PC-3 (cell line): ENCODE measurements around the gene EXOSC6. TPM values are rescaled to one million over a fixed set of nuclear protein-coding genes. Genes with fewer than 3 reads are reported as not detected.

Experiments
- ATAC-seq: fragments of 200-7000 bp; cut with Tn5 transposase; 2 replicates; pipeline ENCODE4 v1.9.1; 2020; ENCODE audit warnings: mild to moderate bottlenecking, moderate library complexity
- BruUV-seq: library from RNA; stranded (reverse); fragments of 400-500 nt; replicated peaks from 2 replicates; lab custom pipeline; 2021; lab: Mats Ljungman, UMichigan
- CTCF ChIA-PET: fragments of 300-600 bp; sonication (Branson Sonifier 250); formaldehyde crosslinking; loops from one replicate; lab custom pipeline; 2022; ENCODE audit warnings: antibody characterized with exemption; lab: Charles Lee
- POLR2A ChIA-PET: fragments of 300-600 bp; sonication (Branson Sonifier 250); formaldehyde crosslinking; loops from one replicate; lab custom pipeline; 2022; ENCODE audit warnings: antibody characterized with exemption; ENCODE audit not compliant: unreplicated experiment; lab: Charles Lee
- DNase-seq: peaks from one replicate; pipeline ENCODE4 v3.0.0-alpha.2; 2015
- H2AFZ ChIP-seq: fragments of 300-600 bp; sonication (generic); 2 replicates; pipeline ENCODE4 v1.6.0; 2016; ENCODE audit warnings: antibody characterized with exemption, low read length
- H3F3A ChIP-seq: fragments of 300-600 bp; sonication (generic); one replicate; pipeline ENCODE4 v1.6.0; 2017; ENCODE audit warnings: antibody characterized with exemption, low read length, control low read depth, mild to moderate bottlenecking; ENCODE audit not compliant: unreplicated experiment
- H3K27ac ChIP-seq: fragments of 300-600 bp; sonication (generic); 2 replicates; pipeline ENCODE4 v1.5.1; 2016; ENCODE audit warnings: mild to moderate bottlenecking, low read length
- H3K27me3 ChIP-seq: fragments of 300-600 bp; sonication (generic); 2 replicates; pipeline ENCODE4 v1.6.1; 2016; ENCODE audit warnings: low read length, mixed read lengths
- H3K36me3 ChIP-seq: fragments of 300-600 bp; sonication (generic); 2 replicates; pipeline ENCODE4 v1.6.1; 2016; ENCODE audit warnings: low read depth, mixed run types, low read length, mixed read lengths
- H3K4me1 ChIP-seq: fragments of 300-600 bp; sonication (generic); 2 replicates; pipeline ENCODE4 v1.5.1; 2016; ENCODE audit warnings: low read length; ENCODE audit not compliant: insufficient read depth
- H3K4me2 ChIP-seq: fragments of 300-600 bp; sonication (generic); 2 replicates; pipeline ENCODE4 v1.6.0; 2016; ENCODE audit warnings: low read length
- H3K4me3 ChIP-seq: fragments of 300-600 bp; sonication (generic); 2 replicates; pipeline ENCODE4 v1.5.1; 2016; ENCODE audit warnings: mild to moderate bottlenecking, low read length, mixed read lengths
- H3K79me2 ChIP-seq: fragments of 300-600 bp; sonication (generic); 2 replicates; pipeline ENCODE4 v1.6.1; 2017; ENCODE audit warnings: low read length, mixed read lengths
- H3K9ac ChIP-seq: fragments of 300-600 bp; sonication (generic); 2 replicates; pipeline ENCODE4 v1.6.0; 2016; ENCODE audit warnings: mild to moderate bottlenecking, low read length
- H3K9me2 ChIP-seq: fragments of 300-600 bp; sonication (generic); replicated peaks from 2 replicates; pipeline ENCODE4 v1.6.1; 2016; ENCODE audit warnings: mixed run types, low read length, mixed read lengths
- H3K9me3 ChIP-seq: fragments of 300-600 bp; sonication (generic); 2 replicates; pipeline ENCODE4 v1.6.1; 2016; ENCODE audit warnings: low read length, mixed read lengths
- H4K20me1 ChIP-seq: fragments of 300-600 bp; sonication (generic); 2 replicates; pipeline ENCODE4 v1.6.1; 2016; ENCODE audit warnings: low read length, mixed read lengths
- EZH2 ChIP-seq: fragments of 300-600 bp; sonication (generic); IDR thresholded peaks from one replicate; pipeline ENCODE4 v1.6.1; 2017; ENCODE audit warnings: antibody characterized with exemption, mild to moderate bottlenecking, low read length; ENCODE audit not compliant: unreplicated experiment
- EZH2phosphoT487 ChIP-seq: fragments of 300-600 bp; sonication (generic); IDR thresholded peaks from 2 replicates; pipeline ENCODE4 v1.6.1; 2018; ENCODE audit warnings: mild to moderate bottlenecking, antibody characterized with exemption, low read length, borderline replicate concordance
- intact Hi-C: fragments of 100-400 bp; cut with micrococcal nuclease; formaldehyde crosslinking; loops from 2 replicates; pipeline ENCODE4 v1.9.0; 2023
- total RNA-seq: library from RNA; depleted of rRNA; stranded (reverse); fragments of >200 nt; gene quantifications from 2 replicates; pipeline ENCODE4 v1.2.3, GENCODE V29; 2014
- TF ChIP-seq, protein P1 (sequence below): fragments of 300-600 bp; sonication (generic); conservative IDR thresholded peaks from 2 replicates; pipeline ENCODE4 v1.5.1; 2017; ENCODE audit warnings: antibody characterized with exemption, low read depth, mild to moderate bottlenecking, low read length

The EXOSC6 gene
- total RNA-seq, 1 experiment from 2014 or later = 21.4 TPM

DNA sequence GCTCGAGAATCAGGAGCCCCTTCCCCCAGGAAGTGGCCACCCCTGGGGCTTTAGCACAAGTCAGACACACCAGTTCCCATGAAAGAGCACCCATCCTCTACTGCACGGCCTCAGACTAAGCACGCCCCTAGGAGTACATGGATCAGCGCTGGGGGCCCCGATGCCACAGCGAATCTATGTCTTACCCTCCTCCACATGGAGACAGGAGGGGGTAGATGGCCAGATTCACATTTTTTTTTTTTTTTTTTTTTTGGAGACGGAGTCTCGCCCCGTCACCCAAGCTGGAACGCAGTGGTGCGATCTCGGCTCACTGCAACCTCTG is 3.2 kb upstream of the EXOSC6 start:
- Histone ChIP-seq H3F3A (no peaks in the 10 kb centered on the region), H3K79me2 (peaks cover 13% of the 10 kb centered on the region), H3K4me3 (no peak overlapping the region), H3K36me3 (peaks cover 40% of the 10 kb centered on the region), H3K27ac (no peak overlapping the region), H3K9me3 (no peaks in the 10 kb centered on the region), H3K4me1 (no peaks in the 10 kb centered on the region), H4K20me1 (no peaks in the 10 kb centered on the region), H3K27me3 (no peaks in the 10 kb centered on the region), H3K4me2 (no peak overlapping the region), H3K9ac (no peak overlapping the region), H3K9me2 (no peaks in the 10 kb centered on the region), H2AFZ (no peak overlapping the region)
- intact Hi-C loops = no loop called here
- POLR2A ChIA-PET = no interaction called here
- ATAC-seq (no peak), DNase-seq (no peak)
- CTCF ChIA-PET = interaction anchor here (0.7 to 0.9 kb wide), 2 partner anchors 13 to 30 kb away, joined by 7 to 16 read pairs; no protein-coding TSS in a partner anchor
- TF ChIP-seq EZH2 (no peak), EZH2phosphoT487 (no peak)
- TF ChIP-seq, protein P1, sequence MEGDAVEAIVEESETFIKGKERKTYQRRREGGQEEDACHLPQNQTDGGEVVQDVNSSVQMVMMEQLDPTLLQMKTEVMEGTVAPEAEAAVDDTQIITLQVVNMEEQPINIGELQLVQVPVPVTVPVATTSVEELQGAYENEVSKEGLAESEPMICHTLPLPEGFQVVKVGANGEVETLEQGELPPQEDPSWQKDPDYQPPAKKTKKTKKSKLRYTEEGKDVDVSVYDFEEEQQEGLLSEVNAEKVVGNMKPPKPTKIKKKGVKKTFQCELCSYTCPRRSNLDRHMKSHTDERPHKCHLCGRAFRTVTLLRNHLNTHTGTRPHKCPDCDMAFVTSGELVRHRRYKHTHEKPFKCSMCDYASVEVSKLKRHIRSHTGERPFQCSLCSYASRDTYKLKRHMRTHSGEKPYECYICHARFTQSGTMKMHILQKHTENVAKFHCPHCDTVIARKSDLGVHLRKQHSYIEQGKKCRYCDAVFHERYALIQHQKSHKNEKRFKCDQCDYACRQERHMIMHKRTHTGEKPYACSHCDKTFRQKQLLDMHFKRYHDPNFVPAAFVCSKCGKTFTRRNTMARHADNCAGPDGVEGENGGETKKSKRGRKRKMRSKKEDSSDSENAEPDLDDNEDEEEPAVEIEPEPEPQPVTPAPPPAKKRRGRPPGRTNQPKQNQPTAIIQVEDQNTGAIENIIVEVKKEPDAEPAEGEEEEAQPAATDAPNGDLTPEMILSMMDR = no peak
- no TSS peak for BruUV-seq

DNA sequence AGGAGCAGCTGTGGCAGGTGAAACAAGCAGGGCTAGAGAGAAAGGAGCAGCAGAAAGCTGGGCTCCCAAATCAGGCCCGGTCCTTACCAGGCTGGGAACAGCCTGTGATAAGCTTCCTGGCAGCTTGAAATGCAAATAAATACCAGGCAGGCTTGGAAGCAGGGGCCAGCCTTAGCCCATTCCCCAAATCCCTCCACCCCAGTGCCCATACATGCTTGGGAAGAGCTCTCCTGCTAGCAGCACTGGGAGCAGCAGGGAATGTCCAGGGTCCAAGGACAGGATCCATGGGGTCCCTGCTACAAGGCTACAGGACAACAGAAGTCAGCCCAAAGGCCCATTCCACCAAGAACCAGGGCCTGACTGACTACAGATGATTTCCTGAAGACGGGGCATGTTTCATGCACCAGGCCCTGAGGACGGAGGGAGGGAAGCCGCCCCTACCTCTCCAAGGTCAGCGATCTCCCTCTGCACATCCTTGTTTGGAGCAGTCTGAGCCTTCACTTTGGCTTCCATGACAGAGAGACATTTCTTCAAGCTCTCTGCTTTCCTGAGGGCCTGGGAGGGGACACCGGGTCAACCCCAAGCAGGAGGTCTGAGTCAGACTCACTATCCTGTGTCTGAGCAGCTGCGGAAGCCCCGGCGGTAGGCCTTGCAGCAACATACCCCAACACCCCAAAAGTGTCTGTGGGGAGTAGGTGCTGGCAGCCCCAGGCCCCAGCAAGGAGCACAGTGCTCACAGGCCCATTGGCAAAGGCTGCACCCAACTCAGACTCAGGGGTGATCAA is 2.6 kb upstream of the EXOSC6 start:
- no peak overlapping the region for H2AFZ ChIP-seq
- H4K20me1 ChIP-seq = peaks cover 4% of the 10 kb centered on the region; the same call in 1 of the 2 replicates
- H3K36me3 ChIP-seq = peaks cover 39% of the 10 kb centered on the region
- H3K27ac ChIP-seq = no peak overlapping the region
- DNase-seq (no peak), ATAC-seq (no peak)
- H3K79me2 ChIP-seq = peaks cover 18% of the 10 kb centered on the region
- H3K4me1 ChIP-seq = no peaks in the 10 kb centered on the region
- BruUV-seq = no TSS peak
- H3K4me3 ChIP-seq = no peak overlapping the region
- CTCF ChIA-PET = interaction anchor here (0.9 kb wide), 1 partner anchor 13 kb away, joined by 16 read pairs; no protein-coding TSS in a partner anchor
- H3K27me3 ChIP-seq = no peaks in the 10 kb centered on the region
- POLR2A ChIA-PET = no interaction called here
- no peaks in the 10 kb centered on the region for H3K9me3 ChIP-seq
- H3K9ac ChIP-seq = no peak overlapping the region
- H3F3A ChIP-seq = no peaks in the 10 kb centered on the region
- intact Hi-C loops = no loop called here
- TF ChIP-seq, protein P1 = peak; percentile 23; the same call in 1 of the 2 replicates
- no peak for TF ChIP-seq EZH2
- H3K4me2 ChIP-seq = no peak overlapping the region
- H3K9me2 ChIP-seq = no peaks in the 10 kb centered on the region
